ENCODE measurements around the gene CCNL1.

DNA sequence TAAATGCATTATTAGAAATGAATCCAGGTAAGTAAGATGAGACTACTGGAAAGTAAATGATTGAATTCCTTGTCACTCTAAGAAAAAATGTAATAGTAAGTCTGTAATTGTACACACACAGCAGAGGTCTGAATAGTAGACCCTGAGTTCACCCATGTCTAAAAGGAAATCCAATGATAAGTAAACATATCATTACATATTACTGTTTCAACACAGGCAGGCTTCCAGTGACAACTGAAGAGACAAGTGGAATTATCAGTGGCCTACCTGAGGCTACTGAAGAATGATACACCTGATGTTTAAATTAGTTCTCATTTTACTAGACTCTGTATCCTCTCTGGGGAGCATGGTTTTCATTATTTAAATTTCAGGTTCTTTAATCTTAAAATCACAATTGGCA, 6.2 kb upstream of the CCNL1 start:
- TF ChIP-seq EZH2phosphoT487 (IDR thresholded peaks at IDR 0.05; ENCODE audit: borderline replicate concordance) (no peak), CTCF (conservative IDR thresholded peaks at IDR 0.05; ENCODE audit: low read length) (no peak)

Data from Loucy (cell line).